ENCODE data around the gene PRICKLE3. TPM values are rescaled to one million over a fixed set of nuclear protein-coding genes. Genes with fewer than 3 reads are reported as not detected.
"Not testable (repeated sequence)": the region's sequence is repeated elsewhere in the genome, so short reads cannot be mapped to it uniquely, and the experiment has no call there.

The PRICKLE3 gene
- polyA plus RNA-seq, 4 donors, result 4.2 to 6.5 (median 4.9) TPM

GRCh38 chrX:49164589-49165360 is 21.4 kb downstream of the PRICKLE3 start:
- no peak for DNase-seq (ENCODE audit: low read depth in 4 of 4, low spot score in 2 of 4)

GRCh38 chrX:49163555-49164419 is 22.4 kb downstream of the PRICKLE3 start:
- DNase-seq (ENCODE audit: low read depth in 4 of 4, low spot score in 2 of 4), result peak in 1 of 4 donors; percentile 67

GRCh38 chrX:49162620-49163019 is 23.6 kb downstream of the PRICKLE3 start, which contains the start of gene MAGIX:
Gene MAGIX, plus strand, starts transcription at chrX:49162758. Its CDS starts 132 bp downstream, at chrX:49162890.
- no peak for DNase-seq (ENCODE audit: low read depth in 4 of 4, low spot score in 2 of 4)

GRCh38 chrX:49161632-49162031 is 24.5 kb downstream of the PRICKLE3 start:
- DNase-seq (ENCODE audit: low read depth in 4 of 4, low spot score in 2 of 4), result no peak

GRCh38 chrX:49160908-49161307 is 25.3 kb downstream of the PRICKLE3 start:
- no peak for DNase-seq (ENCODE audit: low read depth in 4 of 4, low spot score in 2 of 4)

- DNase-seq (ENCODE audit: low read depth in 4 of 4, low spot score in 2 of 4), result no peak
These were observed 29.0 kb downstream of the PRICKLE3 start for GRCh38 chrX:49157194-49157593.

- DNase-seq (ENCODE audit: low read depth in 4 of 4, low spot score in 2 of 4), result peak in 2 of 4 donors; percentile 53 to 67
These were observed 30.0 kb downstream of the PRICKLE3 start for GRCh38 chrX:49155900-49156837.

GRCh38 chrX:49155243-49155899 is 30.8 kb downstream of the PRICKLE3 start:
- no peak for DNase-seq (ENCODE audit: low read depth in 4 of 4, low spot score in 2 of 4)

- no peak for DNase-seq (ENCODE audit: low read depth in 4 of 4, low spot score in 2 of 4)
These were observed 32.7 kb downstream of the PRICKLE3 start for GRCh38 chrX:49153467-49153866.

GRCh38 chrX:49149291-49149690 is 36.9 kb downstream of the PRICKLE3 start:
- DNase-seq (ENCODE audit: low read depth in 4 of 4, low spot score in 2 of 4), result not testable (repeated sequence)

GRCh38 chrX:49148390-49149100 is 37.6 kb downstream of the PRICKLE3 start:
- DNase-seq (ENCODE audit: low read depth in 4 of 4, low spot score in 2 of 4), result not testable (repeated sequence)

- DNase-seq (ENCODE audit: low read depth in 4 of 4, low spot score in 2 of 4), result no peak
These were observed 38.2 kb downstream of the PRICKLE3 start for GRCh38 chrX:49147936-49148335.

- no peak for DNase-seq (ENCODE audit: low read depth in 4 of 4, low spot score in 2 of 4)
These were observed 38.9 kb downstream of the PRICKLE3 start for GRCh38 chrX:49147282-49147681.

- DNase-seq (ENCODE audit: low read depth in 4 of 4, low spot score in 2 of 4), result not testable (repeated sequence)
These were observed 43.0 kb downstream of the PRICKLE3 start for GRCh38 chrX:49143154-49143553.

- not testable (repeated sequence) for DNase-seq (ENCODE audit: low read depth in 4 of 4, low spot score in 2 of 4)
These were observed 43.9 kb downstream of the PRICKLE3 start for GRCh38 chrX:49142264-49142663.

- no peak for DNase-seq (ENCODE audit: low read depth in 4 of 4, low spot score in 2 of 4)
These were observed 46.5 kb downstream of the PRICKLE3 start for GRCh38 chrX:49139713-49140112.

GRCh38 chrX:49137492-49137891 is 48.7 kb downstream of the PRICKLE3 start:
- DNase-seq (ENCODE audit: low read depth in 4 of 4, low spot score in 2 of 4), result no peak

GRCh38 chrX:49133759-49134158 is 52.4 kb downstream of the PRICKLE3 start:
- no peak for DNase-seq (ENCODE audit: low read depth in 4 of 4, low spot score in 2 of 4)

GRCh38 chrX:49132275-49132674 is 53.9 kb downstream of the PRICKLE3 start:
- not testable (repeated sequence) for DNase-seq (ENCODE audit: low read depth in 4 of 4, low spot score in 2 of 4)
